ENCODE results near the gene MMS22L.

The MMS22L gene

DNA sequence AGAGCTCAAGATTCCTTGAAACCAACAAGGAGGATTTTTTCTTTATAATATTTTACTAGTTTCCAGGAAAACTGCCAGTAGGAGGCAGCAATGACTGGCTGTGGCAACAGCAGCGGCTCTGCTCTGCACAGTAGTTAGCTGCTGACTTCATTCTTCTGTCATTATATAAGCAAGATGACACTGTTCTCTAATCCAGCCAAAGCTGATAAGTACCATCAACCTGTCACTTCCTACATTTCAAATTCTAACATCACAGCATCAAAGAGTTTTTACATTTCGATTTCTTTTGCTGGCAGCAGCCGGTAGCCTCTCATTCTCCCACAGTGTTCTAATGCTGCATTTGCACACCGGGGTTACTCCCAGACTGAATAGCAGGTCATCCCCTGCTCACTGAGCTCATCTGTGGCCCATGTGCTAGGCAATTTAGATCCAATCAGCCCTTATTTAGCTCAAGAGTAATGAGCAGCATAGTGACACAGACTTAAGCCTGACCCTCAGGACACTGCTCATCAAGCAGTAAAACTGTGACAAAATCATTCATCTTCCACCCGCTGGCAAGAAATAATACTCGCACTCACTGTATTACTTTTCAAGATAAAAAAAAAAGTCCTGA is 67.8 kb downstream of the MMS22L start:
- Histone ChIP-seq H3K27ac (no peak overlapping the region), H3K36me3 (ENCODE audit: insufficient read depth) (no peaks in the 10 kb centered on the region), H3K27me3 (ENCODE audit: insufficient read depth, low read depth) (no peaks in the 10 kb centered on the region), H3K4me3 (IDR thresholded peaks at IDR 0.05; ENCODE audit: insufficient read depth, low read depth, low read length) (no peak overlapping the region), H4K20me1 (ENCODE audit: insufficient read depth) (no peaks in the 10 kb centered on the region), H2AFZ (ENCODE audit: low read depth) (no peak overlapping the region), H3K4me2 (no peak overlapping the region), H3K9ac (no peak overlapping the region), H3K4me1 (ENCODE audit: low read depth, poor library complexity, severe bottlenecking) (no peaks in the 10 kb centered on the region), H3K79me2 (ENCODE audit: insufficient read depth, low read depth) (no peaks in the 10 kb centered on the region)
- TF ChIP-seq, protein P1, sequence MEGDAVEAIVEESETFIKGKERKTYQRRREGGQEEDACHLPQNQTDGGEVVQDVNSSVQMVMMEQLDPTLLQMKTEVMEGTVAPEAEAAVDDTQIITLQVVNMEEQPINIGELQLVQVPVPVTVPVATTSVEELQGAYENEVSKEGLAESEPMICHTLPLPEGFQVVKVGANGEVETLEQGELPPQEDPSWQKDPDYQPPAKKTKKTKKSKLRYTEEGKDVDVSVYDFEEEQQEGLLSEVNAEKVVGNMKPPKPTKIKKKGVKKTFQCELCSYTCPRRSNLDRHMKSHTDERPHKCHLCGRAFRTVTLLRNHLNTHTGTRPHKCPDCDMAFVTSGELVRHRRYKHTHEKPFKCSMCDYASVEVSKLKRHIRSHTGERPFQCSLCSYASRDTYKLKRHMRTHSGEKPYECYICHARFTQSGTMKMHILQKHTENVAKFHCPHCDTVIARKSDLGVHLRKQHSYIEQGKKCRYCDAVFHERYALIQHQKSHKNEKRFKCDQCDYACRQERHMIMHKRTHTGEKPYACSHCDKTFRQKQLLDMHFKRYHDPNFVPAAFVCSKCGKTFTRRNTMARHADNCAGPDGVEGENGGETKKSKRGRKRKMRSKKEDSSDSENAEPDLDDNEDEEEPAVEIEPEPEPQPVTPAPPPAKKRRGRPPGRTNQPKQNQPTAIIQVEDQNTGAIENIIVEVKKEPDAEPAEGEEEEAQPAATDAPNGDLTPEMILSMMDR (conservative IDR thresholded peaks at IDR 0.05; ENCODE audit: low read depth, low read length): no peak

DNA sequence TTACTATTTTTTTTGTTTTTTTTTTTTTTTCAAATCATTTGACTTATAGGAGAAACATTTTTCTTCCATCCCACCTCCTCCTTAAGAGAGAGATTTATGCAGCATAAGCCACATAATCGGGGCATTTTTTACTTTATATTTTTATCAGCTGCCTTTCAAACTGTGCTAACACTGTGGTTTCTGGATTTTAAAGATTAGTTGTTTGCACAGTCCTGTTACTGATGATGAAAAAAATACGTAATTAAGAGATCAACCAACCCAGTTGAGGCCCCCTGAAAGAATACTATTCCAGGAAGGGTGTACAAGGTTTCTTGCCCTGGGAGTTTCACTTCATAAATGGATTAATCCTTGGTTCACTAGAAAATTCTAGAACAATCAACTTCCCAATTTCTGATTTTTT is 68.3 kb downstream of the MMS22L start:
- no peak overlapping the region for H2AFZ ChIP-seq (ENCODE audit: low read depth)
- no peaks in the 10 kb centered on the region for H3K36me3 ChIP-seq (ENCODE audit: insufficient read depth)
- no peak overlapping the region for H3K27ac ChIP-seq
- TF ChIP-seq, protein P1 (conservative IDR thresholded peaks at IDR 0.05; ENCODE audit: low read depth, low read length): no peak
- no peaks in the 10 kb centered on the region for H3K79me2 ChIP-seq (ENCODE audit: insufficient read depth, low read depth)
- H3K4me3 ChIP-seq (IDR thresholded peaks at IDR 0.05; ENCODE audit: insufficient read depth, low read depth, low read length): no peak overlapping the region
- H3K27me3 ChIP-seq (ENCODE audit: insufficient read depth, low read depth): no peaks in the 10 kb centered on the region
- no peaks in the 10 kb centered on the region for H4K20me1 ChIP-seq (ENCODE audit: insufficient read depth)
- H3K4me2 ChIP-seq: no peak overlapping the region
- no peak overlapping the region for H3K9ac ChIP-seq
- no peaks in the 10 kb centered on the region for H3K4me1 ChIP-seq (ENCODE audit: low read depth, poor library complexity, severe bottlenecking)

DNA sequence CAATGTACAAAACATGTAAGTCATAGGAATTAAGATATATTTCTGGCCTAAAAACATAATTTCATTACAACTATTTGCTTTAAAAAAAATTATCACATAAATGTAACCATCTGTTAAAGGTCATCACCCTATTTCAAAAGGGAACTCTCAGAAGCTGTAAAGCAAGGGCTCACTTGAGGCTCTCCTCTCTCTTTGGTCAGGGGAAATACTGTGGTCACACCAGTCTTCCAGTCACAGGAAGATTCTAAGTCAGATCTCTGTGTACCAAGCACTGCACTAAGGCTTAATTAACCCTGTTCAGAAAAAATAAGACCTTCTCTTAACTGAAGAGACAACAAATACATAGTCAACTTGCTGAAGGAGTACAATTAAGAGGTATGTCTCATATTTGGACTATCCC is 75.6 kb downstream of the MMS22L start:
- Histone ChIP-seq H2AFZ (ENCODE audit: low read depth) (no peak overlapping the region), H3K4me2 (no peak overlapping the region), H3K4me1 (ENCODE audit: low read depth, poor library complexity, severe bottlenecking) (no peaks in the 10 kb centered on the region), H3K27me3 (ENCODE audit: insufficient read depth, low read depth) (no peaks in the 10 kb centered on the region), H3K9ac (no peak overlapping the region), H3K79me2 (ENCODE audit: insufficient read depth, low read depth) (no peaks in the 10 kb centered on the region), H4K20me1 (ENCODE audit: insufficient read depth) (no peaks in the 10 kb centered on the region; the same call in 1 of the 2 replicates), H3K36me3 (ENCODE audit: insufficient read depth) (no peaks in the 10 kb centered on the region), H3K4me3 (IDR thresholded peaks at IDR 0.05; ENCODE audit: insufficient read depth, low read depth, low read length) (no peak overlapping the region), H3K27ac (no peak overlapping the region)
- TF ChIP-seq, protein P1 (conservative IDR thresholded peaks at IDR 0.05; ENCODE audit: low read depth, low read length): no peak

DNA sequence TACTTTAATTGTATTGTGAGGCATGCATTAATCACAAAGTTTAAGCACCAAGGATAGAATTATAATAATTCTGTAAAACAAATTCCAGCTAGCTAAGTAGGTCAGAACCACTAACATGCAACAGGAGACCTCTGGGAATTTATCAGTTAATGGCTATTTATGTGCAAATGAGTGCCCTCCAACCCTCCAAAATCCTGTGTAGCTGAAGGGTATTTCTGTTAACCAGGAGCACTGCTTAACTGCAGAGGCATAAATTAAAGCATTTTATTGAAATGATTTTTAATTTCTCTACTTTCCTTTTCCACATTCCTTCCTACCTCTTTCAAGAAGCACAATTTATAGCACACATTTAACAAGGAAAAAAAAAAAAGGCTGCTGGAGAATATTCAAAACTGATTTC is 77.0 kb downstream of the MMS22L start:
- Histone ChIP-seq H3K4me2 (no peak overlapping the region), H3K27me3 (ENCODE audit: insufficient read depth, low read depth) (no peaks in the 10 kb centered on the region), H3K9ac (no peak overlapping the region), H2AFZ (ENCODE audit: low read depth) (no peak overlapping the region), H3K36me3 (ENCODE audit: insufficient read depth) (no peaks in the 10 kb centered on the region), H4K20me1 (ENCODE audit: insufficient read depth) (no peaks in the 10 kb centered on the region; the same call in 1 of the 2 replicates), H3K27ac (no peak overlapping the region), H3K4me1 (ENCODE audit: low read depth, poor library complexity, severe bottlenecking) (no peaks in the 10 kb centered on the region), H3K4me3 (IDR thresholded peaks at IDR 0.05; ENCODE audit: insufficient read depth, low read depth, low read length) (no peak overlapping the region), H3K79me2 (ENCODE audit: insufficient read depth, low read depth) (no peaks in the 10 kb centered on the region)
- TF ChIP-seq, protein P1 (conservative IDR thresholded peaks at IDR 0.05; ENCODE audit: low read depth, low read length): no peak
